SK-N-SH (cell line): Measurements from ENCODE around the gene MAPKBP1. TPM values are rescaled to one million over a fixed set of nuclear protein-coding genes. Genes with fewer than 3 reads are reported as not detected.

Source experiments
- CTCF ChIA-PET: fragments of 300-600, 350-600 bp; formaldehyde crosslinking; extraction: SDS; loops from one replicate; lab custom pipeline; 2021; lab: Yijun Ruan, JAX
- POLR2A ChIA-PET: fragments of 350-600 bp; sonication (Branson Sonifier 250); formaldehyde crosslinking; extraction: SDS; loops from one replicate; lab custom pipeline; 2020; ENCODE audit warnings: antibody characterized with exemption, inconsistent platforms; lab: Yijun Ruan, JAX
- DNase-seq: peaks from one replicate; pipeline ENCODE4 v3.0.0; 2012
- H2AFZ ChIP-seq: fragments of 200-600 bp; sonication (generic); 2 replicates; pipeline ENCODE4 v1.8.1; 2016; ENCODE audit warnings: antibody characterized with exemption, mild to moderate bottlenecking, low read depth
- H3F3A ChIP-seq: fragments of 200-600 bp; sonication (generic); replicated peaks from 2 replicates; pipeline ENCODE3; 2016; ENCODE audit warnings: antibody characterized with exemption, mild to moderate bottlenecking; ENCODE audit not compliant: insufficient read depth
- H3K27ac ChIP-seq, 2 experiments: fragments of 200-500 bp in 1 of 2; fragments of 200-600 bp in 1 of 2; sonication (Bioruptor generic) in 1 of 2; sonication (generic), shearing (Covaris generic) in 1 of 2; 2 replicates each; pipeline versions ENCODE4 v1.5.1 to v1.6.1; 2014 to 2016; ENCODE audit warnings: low read depth in 2 of 2, inconsistent platforms in 1 of 2, low read length in 1 of 2, mild to moderate bottlenecking in 1 of 2, mixed read lengths in 1 of 2
- H3K27me3 ChIP-seq: fragments of 200-600 bp; sonication (generic), shearing (Covaris generic); 2 replicates; pipeline ENCODE4 v1.6.1; 2016; ENCODE audit warnings: mixed run types; ENCODE audit not compliant: insufficient read depth
- H3K36me3 ChIP-seq, 2 experiments: fragments of 200-500 bp in 1 of 2; fragments of 200-600 bp in 1 of 2; sonication (Bioruptor generic) in 1 of 2; sonication (generic) in 1 of 2; replicated peaks in 1 of 2; 2 replicates each; pipeline versions ENCODE3 to v1.5.1; 2014 to 2016; ENCODE audit warnings: low read length in 1 of 2, mild to moderate bottlenecking in 1 of 2; ENCODE audit not compliant: insufficient read depth in 2 of 2, control insufficient read depth in 1 of 2
- H3K4me1 ChIP-seq, 2 experiments: fragments of 200-500 bp in 1 of 2; fragments of 200-600 bp in 1 of 2; sonication (Bioruptor generic) in 1 of 2; sonication (generic), shearing (Covaris generic) in 1 of 2; 2 replicates each; pipeline versions ENCODE4 v1.5.1 to v1.6.1; 2014 to 2016; ENCODE audit warnings: low read depth in 1 of 2, low read length in 1 of 2, mixed run types in 1 of 2; ENCODE audit not compliant: insufficient read depth in 2 of 2, control insufficient read depth in 1 of 2
- H3K4me2 ChIP-seq: fragments of 200-600 bp; sonication (generic), shearing (Covaris generic); 2 replicates; pipeline ENCODE4 v1.6.1; 2017; ENCODE audit warnings: mixed run types
- H3K4me3 ChIP-seq, 2 experiments: fragments of 200-500 bp in 1 of 2; fragments of 200-600 bp in 1 of 2; sonication (Bioruptor generic) in 1 of 2; sonication (generic), shearing (Covaris generic) in 1 of 2; 2 replicates each; pipeline versions ENCODE4 v1.5.1 to v1.8.1; 2014 to 2016; ENCODE audit warnings: low read depth in 2 of 2, inconsistent platforms in 1 of 2, low read length in 1 of 2, mild to moderate bottlenecking in 1 of 2, mixed read lengths in 1 of 2, moderate library complexity in 1 of 2
- H3K79me2 ChIP-seq: fragments of 200-600 bp; sonication (generic); 2 replicates; pipeline ENCODE4 v1.8.1; 2017; ENCODE audit warnings: mild to moderate bottlenecking; ENCODE audit not compliant: insufficient read depth
- H3K9ac ChIP-seq: fragments of 200-600 bp; sonication (generic); 2 replicates; pipeline ENCODE4 v1.6.1; 2017; ENCODE audit warnings: mixed run types
- H3K9me2 ChIP-seq: fragments of 200-600 bp; sonication (generic); 2 replicates; pipeline ENCODE4 v1.6.1; 2017; ENCODE audit warnings: mixed run types
- H3K9me3 ChIP-seq: fragments of 200-600 bp; sonication (generic); 2 replicates; pipeline ENCODE4 v1.6.1; 2017; ENCODE audit warnings: mixed run types, mild to moderate bottlenecking, moderate library complexity
- H4K20me1 ChIP-seq: fragments of 200-600 bp; sonication (generic); 2 replicates; pipeline ENCODE4 v1.6.1; 2017; ENCODE audit warnings: mild to moderate bottlenecking, mixed run types; ENCODE audit not compliant: insufficient read depth
- EZH2phosphoT487 ChIP-seq: fragments of 200-600 bp; sonication (generic); IDR thresholded peaks from 2 replicates; pipeline ENCODE4 v1.6.1; 2017; ENCODE audit warnings: low read depth, mixed run types, mild to moderate bottlenecking, antibody characterized with exemption, moderate library complexity, borderline replicate concordance
- JUND ChIP-seq: IDR thresholded peaks from 2 replicates; pipeline ENCODE4 v1.4.0; 2012
- NRF1 ChIP-seq: IDR thresholded peaks from 2 replicates; pipeline ENCODE4 v1.6.1; 2012; ENCODE audit warnings: low read depth, mild to moderate bottlenecking, low read length
- POLR2AphosphoS5 ChIP-seq: IDR thresholded peaks from 2 replicates; pipeline ENCODE4 v1.6.1; 2012; ENCODE audit warnings: low read depth, low read length
- RAD21 ChIP-seq: IDR thresholded peaks from 2 replicates; pipeline ENCODE4 v1.6.1; 2012; ENCODE audit warnings: mild to moderate bottlenecking, low read length
- RCOR1 ChIP-seq: fragments of 150-350 bp; IDR thresholded peaks from 2 replicates; pipeline ENCODE4 v1.6.1; 2017; ENCODE audit warnings: antibody characterized with exemption, low read length
- SMC3 ChIP-seq: IDR thresholded peaks from 2 replicates; pipeline ENCODE4 v1.6.1; 2012; ENCODE audit warnings: low read depth, low read length, improper control_type of control experiment
- TAF1 ChIP-seq: IDR thresholded peaks from 2 replicates; pipeline ENCODE4 v1.6.1; 2012; ENCODE audit warnings: low read depth, mild to moderate bottlenecking, low read length, moderate library complexity, borderline replicate concordance
- TCF12 ChIP-seq: IDR thresholded peaks from 2 replicates; pipeline ENCODE4 v1.4.0; 2012
- WGBS: methylation state at CpG from one replicate; pipeline ENCODE4 v1.1.6; 2017; ENCODE audit warnings: low lambda C conversion rate; 5-methylcytosine and 5-hydroxymethylcytosine counted together
- polyA plus RNA-seq, 3 experiments: library from polyadenylated mRNA; depleted of rRNA; stranded (reverse); fragments of >200 nt; gene quantifications; 2 replicates each; pipeline ENCODE4 v1.2.3, GENCODE V29; 2012
- TF ChIP-seq, protein P1 (sequence below): IDR thresholded peaks from 2 replicates; pipeline ENCODE4 v1.4.0; 2012; ENCODE audit warnings: low read depth, borderline replicate concordance
- TF ChIP-seq, protein P2 (sequence below): fragments of 150-350 bp; IDR thresholded peaks from 2 replicates; pipeline ENCODE4 v1.6.1; 2017; ENCODE audit warnings: antibody characterized with exemption, low read length, low read depth, borderline replicate concordance
- TF ChIP-seq, protein P3 (sequence below): IDR thresholded peaks from 2 replicates; pipeline ENCODE4 v1.4.0; 2012; ENCODE audit warnings: low read depth, borderline replicate concordance

MAPKBP1 gene
- polyA plus RNA-seq, 1 of the 3 experiments (the other 2 are of a cell fraction), result 5.2 TPM

DNA sequence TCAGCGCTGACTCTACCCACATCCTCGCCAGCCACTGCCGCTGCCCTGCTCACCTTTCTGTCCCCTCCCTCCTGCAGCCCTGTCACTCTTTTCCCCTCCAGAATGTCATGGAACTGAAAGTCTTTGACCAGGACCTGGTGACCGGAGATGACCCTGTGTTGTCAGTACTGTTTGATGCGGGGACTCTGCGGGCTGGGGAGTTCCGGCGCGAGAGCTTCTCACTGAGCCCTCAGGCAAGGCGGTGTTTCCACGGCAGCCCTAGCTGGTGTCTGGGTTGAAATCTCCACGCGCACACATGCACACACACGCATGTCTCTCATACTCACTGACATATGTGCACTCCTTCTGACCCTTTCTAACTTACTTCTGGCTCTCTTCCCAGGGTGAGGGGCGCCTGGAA lies 66.4 kb downstream of the MAPKBP1 start:
- ChIA-PET CTCF (no interaction called here), POLR2A (no interaction called here)
- TF ChIP-seq JUND, result no peak
- no peak for TF ChIP-seq TAF1
- TF ChIP-seq, protein P1, sequence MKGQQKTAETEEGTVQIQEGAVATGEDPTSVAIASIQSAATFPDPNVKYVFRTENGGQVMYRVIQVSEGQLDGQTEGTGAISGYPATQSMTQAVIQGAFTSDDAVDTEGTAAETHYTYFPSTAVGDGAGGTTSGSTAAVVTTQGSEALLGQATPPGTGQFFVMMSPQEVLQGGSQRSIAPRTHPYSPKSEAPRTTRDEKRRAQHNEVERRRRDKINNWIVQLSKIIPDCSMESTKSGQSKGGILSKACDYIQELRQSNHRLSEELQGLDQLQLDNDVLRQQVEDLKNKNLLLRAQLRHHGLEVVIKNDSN, result no peak
- TF ChIP-seq NRF1, result no peak
- TF ChIP-seq POLR2AphosphoS5, result no peak
- TF ChIP-seq, protein P2, sequence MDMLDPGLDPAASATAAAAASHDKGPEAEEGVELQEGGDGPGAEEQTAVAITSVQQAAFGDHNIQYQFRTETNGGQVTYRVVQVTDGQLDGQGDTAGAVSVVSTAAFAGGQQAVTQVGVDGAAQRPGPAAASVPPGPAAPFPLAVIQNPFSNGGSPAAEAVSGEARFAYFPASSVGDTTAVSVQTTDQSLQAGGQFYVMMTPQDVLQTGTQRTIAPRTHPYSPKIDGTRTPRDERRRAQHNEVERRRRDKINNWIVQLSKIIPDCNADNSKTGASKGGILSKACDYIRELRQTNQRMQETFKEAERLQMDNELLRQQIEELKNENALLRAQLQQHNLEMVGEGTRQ, result no peak
- Histone ChIP-seq H3K27ac (no peak overlapping the region; a peak in 1 of 4 replicates), H3K36me3 (peaks cover 0 to 3% of the 10 kb centered on the region in 2 experiments), H3K4me1 (peaks cover 3 to 15% of the 10 kb centered on the region in 2 experiments; a peak in 2 of 4 replicates), H3K27me3 (no peaks in the 10 kb centered on the region), H3K9me2 (no peaks in the 10 kb centered on the region), H3K9ac (no peak overlapping the region), H3K4me3 (no peak overlapping the region), H3K4me2 (no peak overlapping the region), H4K20me1 (no peaks in the 10 kb centered on the region), H3K9me3 (no peaks in the 10 kb centered on the region), H3K79me2 (no peaks in the 10 kb centered on the region), H2AFZ (no peak overlapping the region), H3F3A (no peaks in the 10 kb centered on the region)
- DNase-seq, result no peak
- 82% methylated on average over 15 of the region's 15 CpGs for WGBS

DNA sequence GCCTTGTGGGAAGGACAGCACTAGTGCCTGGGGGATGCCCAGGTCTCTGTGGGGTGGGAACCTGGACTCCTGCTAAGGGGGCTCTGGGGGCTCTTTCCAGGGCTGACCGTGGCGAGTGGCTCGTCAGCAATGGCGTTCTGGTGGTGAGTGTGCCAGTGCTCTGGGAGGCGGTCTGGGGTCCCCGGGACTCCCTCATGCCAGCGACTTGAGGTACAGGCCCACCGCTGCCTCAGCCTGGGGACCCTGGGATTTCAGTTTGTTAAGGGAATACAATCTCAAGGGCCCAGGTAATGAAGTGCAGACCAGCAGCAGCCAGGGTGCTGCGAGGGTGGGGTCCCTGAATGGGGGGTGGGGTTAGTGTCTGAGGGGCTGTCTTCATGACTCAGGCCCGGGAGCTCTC lies 66.8 kb downstream of the MAPKBP1 start:
- POLR2A ChIA-PET, result no interaction called here

More for the DNA sequence above, 66.8 kb downstream of the MAPKBP1 start:
- WGBS, result no CpG with 5 or more reads among the region's 10 CpGs
- Histone ChIP-seq H2AFZ (no peak overlapping the region), H3K27me3 (no peaks in the 10 kb centered on the region), H3K9me2 (no peaks in the 10 kb centered on the region), H3K79me2 (no peaks in the 10 kb centered on the region), H3K4me2 (no peak overlapping the region), H3K27ac (no peak overlapping the region; a peak in 1 of 4 replicates), H3K9me3 (no peaks in the 10 kb centered on the region), H3K36me3 (peaks cover 0 to 5% of the 10 kb centered on the region in 2 experiments), H3K4me1 (peaks cover 0 to 15% of the 10 kb centered on the region in 2 experiments; a peak in 1 of 4 replicates), H3K9ac (no peak overlapping the region), H3F3A (no peaks in the 10 kb centered on the region), H4K20me1 (no peaks in the 10 kb centered on the region), H3K4me3 (no peak overlapping the region)
- DNase-seq, result no peak
- TF ChIP-seq TCF12, result no peak
- TF ChIP-seq, protein P2, result no peak
- TF ChIP-seq JUND, result no peak
- TF ChIP-seq SMC3, result no peak
- TF ChIP-seq RAD21, result no peak
- TF ChIP-seq NRF1, result no peak
- TF ChIP-seq, protein P3, sequence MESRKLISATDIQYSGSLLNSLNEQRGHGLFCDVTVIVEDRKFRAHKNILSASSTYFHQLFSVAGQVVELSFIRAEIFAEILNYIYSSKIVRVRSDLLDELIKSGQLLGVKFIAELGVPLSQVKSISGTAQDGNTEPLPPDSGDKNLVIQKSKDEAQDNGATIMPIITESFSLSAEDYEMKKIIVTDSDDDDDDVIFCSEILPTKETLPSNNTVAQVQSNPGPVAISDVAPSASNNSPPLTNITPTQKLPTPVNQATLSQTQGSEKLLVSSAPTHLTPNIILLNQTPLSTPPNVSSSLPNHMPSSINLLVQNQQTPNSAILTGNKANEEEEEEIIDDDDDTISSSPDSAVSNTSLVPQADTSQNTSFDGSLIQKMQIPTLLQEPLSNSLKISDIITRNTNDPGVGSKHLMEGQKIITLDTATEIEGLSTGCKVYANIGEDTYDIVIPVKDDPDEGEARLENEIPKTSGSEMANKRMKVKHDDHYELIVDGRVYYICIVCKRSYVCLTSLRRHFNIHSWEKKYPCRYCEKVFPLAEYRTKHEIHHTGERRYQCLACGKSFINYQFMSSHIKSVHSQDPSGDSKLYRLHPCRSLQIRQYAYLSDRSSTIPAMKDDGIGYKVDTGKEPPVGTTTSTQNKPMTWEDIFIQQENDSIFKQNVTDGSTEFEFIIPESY, result no peak
- no peak for TF ChIP-seq EZH2phosphoT487
- no peak for TF ChIP-seq RCOR1
- CTCF ChIA-PET, result no interaction called here
